Hematopoietic multipotent progenitor cell treated with erythropoietin and hydrocortisone succinate and interleukin-3 and kit ligand, for 17 days (in vitro differentiated cells): ENCODE results near the gene GPS1.

ENCODE experiments used
- DNase-seq: peaks from one replicate; pipeline ENCODE4 v3.0.0-alpha.2; 2015; ENCODE audit warnings: low spot score

Gene GPS1

GRCh38 chr17:82103553-82104451 is 52.1 kb downstream of the GPS1 start:
- no peak for DNase-seq

- no peak for DNase-seq
Observed at GRCh38 chr17:82104797-82105416, 53.2 kb downstream of the GPS1 start.

GRCh38 chr17:82105417-82105881 is 53.8 kb downstream of the GPS1 start:
- no peak for DNase-seq

- peak; percentile 27 for DNase-seq
Observed at GRCh38 chr17:82105882-82106687, 54.4 kb downstream of the GPS1 start.

GRCh38 chr17:82106688-82107305 is 55.1 kb downstream of the GPS1 start:
- no peak for DNase-seq
